Activated CD8-positive, alpha-beta memory T cell treated with anti-CD3 and anti-CD28 coated beads, Interleukin-2, amount 50 U/mL, for 4 hours (primary cell): ENCODE results near the gene PRKAG2.

Experiments
- DNase-seq: peaks from one replicate; pipeline ENCODE4 v3.0.0-alpha.2; 2020

The PRKAG2 gene

GRCh38 chr7:151666886-151667285 is 210.0 kb downstream of the PRKAG2 start:
- DNase-seq = no peak

GRCh38 chr7:151665368-151665767 is 211.5 kb downstream of the PRKAG2 start:
- no peak for DNase-seq

- DNase-seq = no peak
Measured at GRCh38 chr7:151664268-151664667, 212.6 kb downstream of the PRKAG2 start.

GRCh38 chr7:151663382-151664100 is 213.4 kb downstream of the PRKAG2 start:
- no peak for DNase-seq

GRCh38 chr7:151662251-151662826 is 214.6 kb downstream of the PRKAG2 start:
- no peak for DNase-seq

GRCh38 chr7:151661587-151661986 is 215.3 kb downstream of the PRKAG2 start:
- DNase-seq = no peak

- no peak for DNase-seq
Measured at GRCh38 chr7:151660141-151660540, 216.8 kb downstream of the PRKAG2 start.

- DNase-seq = no peak
Measured at GRCh38 chr7:151659219-151659618, 217.7 kb downstream of the PRKAG2 start.

- DNase-seq = no peak
Measured at GRCh38 chr7:151658778-151659177, 218.1 kb downstream of the PRKAG2 start.

GRCh38 chr7:151657173-151657572 is 219.7 kb downstream of the PRKAG2 start:
- DNase-seq = no peak

- no peak for DNase-seq
Measured at GRCh38 chr7:151655555-151655954, 221.4 kb downstream of the PRKAG2 start.

- no peak for DNase-seq
Measured at GRCh38 chr7:151652111-151652510, 224.8 kb downstream of the PRKAG2 start.

- DNase-seq = no peak
Measured at GRCh38 chr7:151650161-151650560, 226.8 kb downstream of the PRKAG2 start.

- no peak for DNase-seq
Measured at GRCh38 chr7:151648429-151648828, 228.5 kb downstream of the PRKAG2 start.

- DNase-seq = no peak
Measured at GRCh38 chr7:151647874-151648273, 229.0 kb downstream of the PRKAG2 start.

- DNase-seq = no peak
Measured at GRCh38 chr7:151647006-151647405, 229.9 kb downstream of the PRKAG2 start.

GRCh38 chr7:151645311-151645710 is 231.6 kb downstream of the PRKAG2 start:
- no peak for DNase-seq

- DNase-seq = no peak
Measured at GRCh38 chr7:151644554-151644953, 232.4 kb downstream of the PRKAG2 start.

GRCh38 chr7:151642746-151643145 is 234.2 kb downstream of the PRKAG2 start:
- no peak for DNase-seq

GRCh38 chr7:151641587-151641986 is 235.3 kb downstream of the PRKAG2 start:
- no peak for DNase-seq

- DNase-seq = no peak
Measured at GRCh38 chr7:151637781-151638261, 239.1 kb downstream of the PRKAG2 start.

GRCh38 chr7:151634643-151635042 is 242.3 kb downstream of the PRKAG2 start:
- no peak for DNase-seq

GRCh38 chr7:151633516-151633812 is 243.5 kb downstream of the PRKAG2 start:
- DNase-seq = no peak

GRCh38 chr7:151632750-151633515 is 244.0 kb downstream of the PRKAG2 start:
- DNase-seq = peak; percentile 40
